SU-DHL-6 (cell line): Measurements from ENCODE around the gene CDIP1.

Experiments
- H2AFZ ChIP-seq: fragments of 200-600 bp; sonication (generic); 2 replicates; pipeline ENCODE4 v1.6.1; 2014; ENCODE audit warnings: low read depth, mild to moderate bottlenecking, moderate library complexity, mixed read lengths, antibody characterized with exemption, low read length; ENCODE audit not compliant: severe bottlenecking
- H3F3A ChIP-seq: fragments of 200-600 bp; shearing (Covaris generic); 2 replicates; pipeline ENCODE4 v1.6.0; 2016; ENCODE audit warnings: antibody characterized with exemption, mild to moderate bottlenecking; ENCODE audit not compliant: insufficient read depth
- H3K27ac ChIP-seq: fragments of 200-600 bp; sonication (generic); 2 replicates; pipeline ENCODE4 v1.5.1; 2016; ENCODE audit warnings: low read depth, mild to moderate bottlenecking, low read length, moderate library complexity, mixed read lengths
- H3K27me3 ChIP-seq: fragments of 200-600 bp; sonication (generic), shearing (Covaris generic); 2 replicates; pipeline ENCODE4 v1.6.0; 2014; ENCODE audit warnings: mild to moderate bottlenecking, low read length
- H3K36me3 ChIP-seq: fragments of 200-600 bp; sonication (generic); 2 replicates; pipeline ENCODE4 v1.6.1; 2014; ENCODE audit warnings: mild to moderate bottlenecking, low read length, mixed read lengths
- H3K4me2 ChIP-seq: fragments of 300-600, 200-600 bp; shearing (Covaris generic), sonication (generic); 2 replicates; pipeline ENCODE4 v1.6.0; 2014; ENCODE audit warnings: low read length, low read depth, mild to moderate bottlenecking; ENCODE audit not compliant: poor library complexity, severe bottlenecking
- H3K4me3 ChIP-seq: fragments of 200-600 bp; sonication (generic); 2 replicates; pipeline ENCODE4 v1.5.1; 2014; ENCODE audit warnings: antibody characterized with exemption, low read length, mild to moderate bottlenecking, mixed read lengths; ENCODE audit not compliant: insufficient read depth, poor library complexity, severe bottlenecking
- H3K79me2 ChIP-seq: fragments of 200-600 bp; sonication (generic); 2 replicates; pipeline ENCODE4 v1.6.1; 2014; ENCODE audit warnings: mild to moderate bottlenecking, low read length, moderate library complexity; ENCODE audit not compliant: insufficient read depth
- H3K9ac ChIP-seq: fragments of 200-600 bp; sonication (generic); 2 replicates; pipeline ENCODE4 v1.7.0; 2014; ENCODE audit warnings: mild to moderate bottlenecking, low read length
- H3K9me2 ChIP-seq: fragments of 200-600 bp; sonication (generic); replicated peaks from 2 replicates; pipeline ENCODE4 v1.6.1; 2014; ENCODE audit warnings: low read length; ENCODE audit not compliant: insufficient read depth
- H3K9me3 ChIP-seq: fragments of 200-600 bp; sonication (generic); 2 replicates; pipeline ENCODE4 v1.6.1; 2014; ENCODE audit warnings: low read length, mixed read lengths; ENCODE audit not compliant: insufficient read depth
- H4K20me1 ChIP-seq: fragments of 200-600 bp; sonication (generic); 2 replicates; pipeline ENCODE4 v1.6.1; 2014; ENCODE audit warnings: low read depth, mild to moderate bottlenecking, antibody characterized with exemption, low read length, moderate library complexity, mixed read lengths
- CTCF ChIP-seq: fragments of 200-600 bp; sonication (generic); IDR thresholded peaks from one replicate; pipeline ENCODE4 v1.5.1; 2017; ENCODE audit warnings: antibody characterized with exemption, mild to moderate bottlenecking, low read length, moderate library complexity; ENCODE audit not compliant: insufficient read depth, poor library complexity, severe bottlenecking
- EZH2phosphoT487 ChIP-seq: fragments of 200-600 bp; sonication (generic), shearing (Covaris generic); conservative IDR thresholded peaks from 2 replicates; pipeline ENCODE4 v1.6.1; 2018; ENCODE audit warnings: mild to moderate bottlenecking, antibody characterized with exemption, low read length, moderate library complexity, mixed read lengths

CDIP1 gene

GRCh38 chr16:4550591-4550990 lies 12.0 kb upstream of the CDIP1 start:
- no peak overlapping the region for H3K4me3 ChIP-seq
- H3F3A ChIP-seq = no peaks in the 10 kb centered on the region
- H3K4me2 ChIP-seq = no peak overlapping the region
- H3K36me3 ChIP-seq = no peaks in the 10 kb centered on the region
- no peaks in the 10 kb centered on the region for H4K20me1 ChIP-seq
- H2AFZ ChIP-seq = no peak overlapping the region
- H3K9me2 ChIP-seq = no peaks in the 10 kb centered on the region
- no peaks in the 10 kb centered on the region for H3K27me3 ChIP-seq
- no peaks in the 10 kb centered on the region for H3K9me3 ChIP-seq
- no peak overlapping the region for H3K9ac ChIP-seq
- no peak overlapping the region for H3K27ac ChIP-seq
- TF ChIP-seq EZH2phosphoT487 = no peak
- no peak for TF ChIP-seq CTCF
- no peaks in the 10 kb centered on the region for H3K79me2 ChIP-seq

- Histone ChIP-seq H2AFZ (no peak overlapping the region), H3K27me3 (no peaks in the 10 kb centered on the region), H3K4me2 (no peak overlapping the region)
Measured at GRCh38 chr16:4548124-4548523, 9.6 kb upstream of the CDIP1 start.

GRCh38 chr16:4544473-4544872 lies 5.9 kb upstream of the CDIP1 start:
- no peaks in the 10 kb centered on the region for H3K36me3 ChIP-seq
- TF ChIP-seq EZH2phosphoT487 (no peak), CTCF (no peak)

More at GRCh38 chr16:4548124-4548523, 9.6 kb upstream of the CDIP1 start:
- Histone ChIP-seq H3K4me3 (no peak overlapping the region), H3K9ac (no peak overlapping the region), H3K36me3 (no peaks in the 10 kb centered on the region), H3K9me2 (no peaks in the 10 kb centered on the region), H3K79me2 (no peaks in the 10 kb centered on the region), H3K9me3 (no peaks in the 10 kb centered on the region), H3F3A (no peaks in the 10 kb centered on the region), H3K27ac (no peak overlapping the region), H4K20me1 (no peaks in the 10 kb centered on the region)
- no peak for TF ChIP-seq CTCF
- no peak for TF ChIP-seq EZH2phosphoT487

More at GRCh38 chr16:4544473-4544872, 5.9 kb upstream of the CDIP1 start:
- Histone ChIP-seq H3K9me3 (0 out of 2 replicates have a peak, but pooled peaks cover 6% of the 10 kb centered on the region), H3K27ac (no peak overlapping the region), H3K9ac (no peak overlapping the region), H3K79me2 (no peaks in the 10 kb centered on the region), H3K27me3 (no peaks in the 10 kb centered on the region), H2AFZ (no peak overlapping the region), H3K4me3 (no peak overlapping the region), H3F3A (no peaks in the 10 kb centered on the region), H3K9me2 (no peaks in the 10 kb centered on the region), H4K20me1 (no peaks in the 10 kb centered on the region), H3K4me2 (no peak overlapping the region)
